Liver (tissue), 3 donors: ENCODE data around the gene HS6ST3.

Experiments used
- ATF3 ChIP-seq: IDR thresholded peaks from 2 replicates; pipeline ENCODE4 v1.6.1; 2016; ENCODE audit warnings: antibody characterized with exemption
- CTCF ChIP-seq: fragments of 150-350 bp; IDR thresholded peaks from 2 replicates; pipeline ENCODE4 v1.5.1; 2017; ENCODE audit warnings: improper control_type of control experiment, low read depth, low read length; ENCODE audit not compliant: missing input control
- FOXA1 ChIP-seq: IDR thresholded peaks from 2 replicates; pipeline ENCODE4 v1.6.1; 2016; ENCODE audit warnings: antibody characterized with exemption
- FOXA2 ChIP-seq: IDR thresholded peaks from 2 replicates; pipeline ENCODE4 v1.6.1; 2016; ENCODE audit warnings: antibody characterized with exemption
- GABPA ChIP-seq, 2 donors: IDR thresholded peaks in 1 of 2; conservative IDR thresholded peaks in 1 of 2; 2 replicates each; pipeline ENCODE4 v1.6.1; 2016; ENCODE audit warnings: antibody characterized with exemption in 2 of 2, mild to moderate bottlenecking in 1 of 2, moderate library complexity in 1 of 2
- JUND ChIP-seq, 2 donors: IDR thresholded peaks; 2 replicates each; pipeline ENCODE4 v1.6.1; 2016; ENCODE audit warnings: antibody characterized with exemption in 2 of 2
- MAX ChIP-seq: IDR thresholded peaks from 2 replicates; pipeline ENCODE4 v1.6.1; 2016; ENCODE audit warnings: antibody characterized with exemption
- RAD21 ChIP-seq, 2 donors: IDR thresholded peaks; 2 replicates each; pipeline ENCODE4 v1.6.1; 2016; ENCODE audit warnings: antibody characterized with exemption in 2 of 2, mild to moderate bottlenecking in 2 of 2
- REST ChIP-seq: IDR thresholded peaks from 2 replicates; pipeline ENCODE4 v1.6.1; 2016; ENCODE audit warnings: antibody characterized with exemption, mild to moderate bottlenecking
- RXRA ChIP-seq, 2 donors: IDR thresholded peaks; 2 replicates each; pipeline ENCODE4 v1.6.1; 2017 to 2018; ENCODE audit warnings: antibody characterized with exemption in 2 of 2, mild to moderate bottlenecking in 1 of 2
- SP1 ChIP-seq: IDR thresholded peaks from 2 replicates; pipeline ENCODE4 v1.6.1; 2018; ENCODE audit warnings: antibody characterized with exemption, mild to moderate bottlenecking
- TAF1 ChIP-seq: conservative IDR thresholded peaks from 2 replicates; pipeline ENCODE4 v1.6.1; 2016; ENCODE audit warnings: antibody characterized with exemption, mild to moderate bottlenecking
- YY1 ChIP-seq: IDR thresholded peaks from 2 replicates; pipeline ENCODE4 v1.6.1; 2016; ENCODE audit warnings: antibody characterized with exemption, mild to moderate bottlenecking
- donor health status: healthy.
- donor health status: healthy.

GRCh38 chr13:96726651-96727050, 636.7 kb downstream of the HS6ST3 start:
- TF ChIP-seq FOXA2 (no peak), CTCF (no peak), JUND (IDR thresholded peaks at IDR 0.05) (no peak), SP1 (no peak), ATF3 (no peak), RAD21 (IDR thresholded peaks at IDR 0.05) (no peak), TAF1 (no peak), REST (no peak), RXRA (IDR thresholded peaks at IDR 0.05) (no peak), YY1 (no peak), GABPA (IDR thresholded peaks at IDR 0.05 in 1 of 2, conservative IDR thresholded peaks at IDR 0.05 in 1 of 2) (no peak), FOXA1 (no peak), MAX (no peak)
